Natural killer cell (primary cell): ENCODE data around the gene SIGLEC5. TPM values are rescaled to one million over a fixed set of nuclear protein-coding genes. Genes with fewer than 3 reads are reported as not detected.

Experiments used
- ATAC-seq, 3 donors: fragments of 150-1000 bp in 2 of 3; fragments of 200-7000 bp in 1 of 3; cut with Tn5 transposase; 1 replicate in 1 of 3; 2 replicates in 2 of 3; pipeline ENCODE4 v1.10.0; 2021; ENCODE audit warnings: mild to moderate bottlenecking in 2 of 3, moderate library complexity in 2 of 3
- DNase-seq, 2 donors: peaks; one replicate each; pipeline versions ENCODE4 v3.0.0 to v3.0.0-alpha.2; 2013 to 2021; ENCODE audit warnings: mixed read lengths in 1 of 2
- H3K27ac ChIP-seq: one replicate; pipeline ENCODE4 v1.5.1; 2013; ENCODE audit warnings: mild to moderate bottlenecking, low read length
- H3K27me3 ChIP-seq: one replicate; pipeline ENCODE4 v1.6.1; 2013; ENCODE audit warnings: low read length; ENCODE audit not compliant: control insufficient read depth, insufficient read depth
- H3K36me3 ChIP-seq: one replicate; pipeline ENCODE4 v1.6.1; 2013; ENCODE audit warnings: low read length; ENCODE audit not compliant: control insufficient read depth, insufficient read depth
- H3K4me1 ChIP-seq: one replicate; pipeline ENCODE4 v1.6.1; 2013; ENCODE audit warnings: low read length; ENCODE audit not compliant: control insufficient read depth, insufficient read depth
- H3K4me3 ChIP-seq: one replicate; pipeline ENCODE4 v1.5.1; 2013; ENCODE audit warnings: low read length
- H3K9me3 ChIP-seq: one replicate; pipeline ENCODE4 v1.6.1; 2013; ENCODE audit warnings: low read length; ENCODE audit not compliant: control insufficient read depth, insufficient read depth
- H3K27ac Mint-ChIP-seq, 2 donors: one replicate each; pipeline ENCODE4 v1.8.0; 2022; ENCODE audit warnings: mild to moderate bottlenecking in 2 of 2, mixed read lengths in 2 of 2, moderate library complexity in 1 of 2
- H3K27me3 Mint-ChIP-seq, 2 donors: one replicate each; pipeline ENCODE4 v1.8.0; 2022; ENCODE audit warnings: low read depth in 2 of 2, mixed read lengths in 2 of 2
- H3K36me3 Mint-ChIP-seq: one replicate; pipeline ENCODE4 v1.8.0; 2022; ENCODE audit warnings: mixed read lengths
- H3K4me1 Mint-ChIP-seq, 2 donors: one replicate each; pipeline ENCODE4 v1.8.0; 2022; ENCODE audit warnings: mixed read lengths in 2 of 2
- H3K4me3 Mint-ChIP-seq: one replicate; pipeline ENCODE4 v1.8.0; 2022; ENCODE audit warnings: mild to moderate bottlenecking, moderate library complexity, mixed read lengths
- H3K9me3 Mint-ChIP-seq, 2 donors: one replicate each; pipeline ENCODE4 v1.8.0; 2022; ENCODE audit warnings: mixed read lengths in 2 of 2
- CTCF ChIP-seq: fragments of 200-600 bp; IDR thresholded peaks from one replicate; pipeline ENCODE4 v1.8.0; 2022; ENCODE audit warnings: antibody characterized with exemption
- WGBS: methylation state at CpG from one replicate; pipeline ENCODE4 v1.1.7; 2013; ENCODE audit warnings: missing lambda C conversion rate; ENCODE audit not compliant: insufficient coverage; 5-methylcytosine and 5-hydroxymethylcytosine counted together
- intact Hi-C: fragments of 100-400 bp; cut with micrococcal nuclease; formaldehyde crosslinking; loops from one replicate; pipeline ENCODE4 v1.14.2; 2022
- total RNA-seq, 4 donors: library from RNA; stranded (reverse); fragments of 120-200 nt in 1 of 4; gene quantifications; one replicate each; pipeline versions ENCODE4 v1.2.3 to v1.2.4, GENCODE V29; 2013 to 2022

Gene SIGLEC5
- total RNA-seq, 3 donors from 2014 or later (not counting 1 experiment from before 2014, with no cell fraction given) = 0.54 to 1.0 (median 0.90) TPM

GRCh38 chr19:51607920-51608562 is 22.2 kb downstream of the SIGLEC5 start:
- Histone ChIP-seq H3K27ac (no peak overlapping the region), H3K36me3 (no peaks in the 10 kb centered on the region), H3K4me3 (no peak overlapping the region), H3K27me3 (no peaks in the 10 kb centered on the region), H3K9me3 (peaks cover 6% of the 10 kb centered on the region), H3K4me1 (peaks cover 13% of the 10 kb centered on the region)
- ATAC-seq = peak; percentile 53 to 74 (median 69)
- intact Hi-C loops = no loop called here
- Mint-ChIP-seq H3K27me3 (no peaks in the 10 kb centered on the region), H3K4me3 (no peak overlapping the region), H3K36me3 (no peaks in the 10 kb centered on the region), H3K27ac (no peak overlapping the region), H3K9me3 (peaks cover 0 to 2% of the 10 kb centered on the region in 2 donors), H3K4me1 (peaks cover 0 to 17% of the 10 kb centered on the region in 2 donors)
- no peak for TF ChIP-seq CTCF
- DNase-seq = peak; percentile 46 to 68
- 29% methylated on average over 13 of the region's 13 CpGs for WGBS

GRCh38 chr19:51607077-51607476 is 23.1 kb downstream of the SIGLEC5 start:
- 8% methylated on average over 6 of the region's 6 CpGs for WGBS
- H3K36me3 Mint-ChIP-seq = no peaks in the 10 kb centered on the region
- H3K9me3 ChIP-seq = no peaks in the 10 kb centered on the region
- TF ChIP-seq CTCF = no peak
- H3K4me1 ChIP-seq = peaks cover 13% of the 10 kb centered on the region
- H3K27ac ChIP-seq = peak overlapping the region; percentile 35
- H3K27me3 Mint-ChIP-seq = peaks cover 0 to 3% of the 10 kb centered on the region in 2 donors
- H3K4me1 Mint-ChIP-seq = peaks cover 0 to 21% of the 10 kb centered on the region in 2 donors
- no peaks in the 10 kb centered on the region for H3K27me3 ChIP-seq
- ATAC-seq (peak; percentile 56 to 78 (median 62)), DNase-seq (peak in 1 of 2 donors; percentile 11)
- H3K4me3 ChIP-seq = no peak overlapping the region
- intact Hi-C loops = no loop called here
- no peaks in the 10 kb centered on the region for H3K9me3 Mint-ChIP-seq
- peak overlapping the region in 1 of 2 donors; percentile 2 for H3K27ac Mint-ChIP-seq
- H3K36me3 ChIP-seq = no peaks in the 10 kb centered on the region
- H3K4me3 Mint-ChIP-seq = no peak overlapping the region

- no peaks in the 10 kb centered on the region for H3K9me3 Mint-ChIP-seq
- ATAC-seq (no peak), DNase-seq (no peak)
- peaks cover 0 to 22% of the 10 kb centered on the region in 2 donors for H3K4me1 Mint-ChIP-seq
- no peak for TF ChIP-seq CTCF
- H3K27me3 Mint-ChIP-seq = peaks cover 0 to 12% of the 10 kb centered on the region in 2 donors
- no peak overlapping the region for H3K4me3 ChIP-seq
- no peak overlapping the region for H3K27ac ChIP-seq
- H3K4me3 Mint-ChIP-seq = peak overlapping the region; percentile 66
- no peaks in the 10 kb centered on the region for H3K9me3 ChIP-seq
- peaks cover 16% of the 10 kb centered on the region for H3K4me1 ChIP-seq
- H3K27me3 ChIP-seq = peaks cover 4% of the 10 kb centered on the region
- 82% methylated on average over 19 of the region's 20 CpGs for WGBS
- peak overlapping the region in 1 of 2 donors; percentile 71 for H3K27ac Mint-ChIP-seq
- intact Hi-C loops = no loop called here
- no peaks in the 10 kb centered on the region for H3K36me3 Mint-ChIP-seq
- no peaks in the 10 kb centered on the region for H3K36me3 ChIP-seq
These were observed 27.9 kb downstream of the SIGLEC5 start for GRCh38 chr19:51602189-51602854.
